HepG2 (cell line): ENCODE data around the gene TLE5. TPM values are rescaled to one million over a fixed set of nuclear protein-coding genes. Genes with fewer than 3 reads are reported as not detected.

Experiments
- MAF1 ChIP-seq: sonication (generic); formaldehyde crosslinking; IDR thresholded peaks from 2 replicates; pipeline ENCODE4 v1.5.0; 2020; ENCODE audit warnings: missing genetic modification reagents, borderline replicate concordance
- NONO ChIP-seq, 2 experiments: fragments of 450-650 bp in 1 of 2; sonication (generic) in 1 of 2; formaldehyde crosslinking in 1 of 2; IDR thresholded peaks in 1 of 2; conservative IDR thresholded peaks in 1 of 2; 2 replicates each; pipeline versions ENCODE4 v1.6.1 to v1.8.0; 2017 to 2022; ENCODE audit warnings: mild to moderate bottlenecking in 1 of 2, missing genetic modification reagents in 1 of 2, moderate library complexity in 1 of 2
- NR3C1 ChIP-seq: sonication (generic); formaldehyde crosslinking; IDR thresholded peaks from 2 replicates; pipeline ENCODE4 v1.4.0; 2020; ENCODE audit warnings: missing genetic modification reagents
- PCBP1 ChIP-seq: fragments of 200-400 bp; formaldehyde crosslinking; IDR thresholded peaks from 2 replicates; pipeline ENCODE4 v1.6.1; 2017; ENCODE audit warnings: mild to moderate bottlenecking, low read depth, low read length, borderline replicate concordance
- PHF20 ChIP-seq: sonication (generic); formaldehyde crosslinking; IDR thresholded peaks from 2 replicates; pipeline ENCODE4 v1.5.0; 2020; ENCODE audit warnings: mild to moderate bottlenecking, missing genetic modification reagents
- ZBTB4 ChIP-seq: sonication (generic); formaldehyde crosslinking; IDR thresholded peaks from 2 replicates; pipeline ENCODE4 v1.4.0; 2020; ENCODE audit warnings: missing genetic modification reagents, mild to moderate bottlenecking, borderline replicate concordance
- ZBTB43 ChIP-seq: sonication (generic); formaldehyde crosslinking; conservative IDR thresholded peaks from 2 replicates; pipeline ENCODE4 v1.4.0; 2020; ENCODE audit warnings: missing genetic modification reagents
- ZNF232 ChIP-seq: sonication (generic); formaldehyde crosslinking; IDR thresholded peaks from 2 replicates; pipeline ENCODE4 v1.4.0; 2020; ENCODE audit warnings: missing genetic modification reagents, borderline replicate concordance
- ZNF367 ChIP-seq: sonication (generic); formaldehyde crosslinking; IDR thresholded peaks from 2 replicates; pipeline ENCODE4 v1.4.0; 2020; ENCODE audit warnings: missing genetic modification reagents, borderline replicate concordance
- ZNF550 ChIP-seq: sonication (generic); formaldehyde crosslinking; IDR thresholded peaks from 2 replicates; pipeline ENCODE4 v1.4.0; 2020; ENCODE audit warnings: mild to moderate bottlenecking, missing genetic modification reagents, borderline replicate concordance
- ZNF704 ChIP-seq: sonication (generic); formaldehyde crosslinking; IDR thresholded peaks from 2 replicates; pipeline ENCODE4 v1.8.1; 2023; ENCODE audit warnings: mild to moderate bottlenecking, inconsistent platforms, moderate library complexity, missing genetic modification reagents, borderline replicate concordance
- ZNF713 ChIP-seq: sonication (generic); formaldehyde crosslinking; IDR thresholded peaks from 2 replicates; pipeline ENCODE4 v1.4.0; 2020; ENCODE audit warnings: mild to moderate bottlenecking, missing genetic modification reagents
- ZNF749 ChIP-seq: sonication (generic); formaldehyde crosslinking; IDR thresholded peaks from 2 replicates; pipeline ENCODE4 v1.8.0; 2022; ENCODE audit warnings: mild to moderate bottlenecking, missing genetic modification reagents, moderate library complexity, borderline replicate concordance
- polyA plus RNA-seq, 8 experiments: library from polyadenylated mRNA; depleted of rRNA in 3 of 8; stranded (reverse) in 7 of 8; unstranded in 1 of 8; fragments of >200 nt; fragmentation: Illumina TruSeq in 4 of 8; extraction: Trizol in 4 of 8; gene quantifications; 2 replicates each; pipeline versions ENCODE4 v1.2.1 to v1.2.3, GENCODE V29; 2011 to 2016; ENCODE audit warnings: low read depth in 4 of 8, missing spikeins in 1 of 8, mixed read lengths in 1 of 8; ENCODE audit not compliant: insufficient read depth in 1 of 8
- total RNA-seq, 5 experiments: library from RNA; depleted of rRNA; stranded (reverse); fragments of >200 nt; fragmentation: Illumina TruSeq; extraction: Trizol; gene quantifications; 2 replicates each; pipeline ENCODE4 v1.2.3, GENCODE V29; 2016; ENCODE audit warnings: low read depth in 1 of 5
- TF ChIP-seq, protein P1 (sequence below): sonication (generic); formaldehyde crosslinking; IDR thresholded peaks from 2 replicates; pipeline ENCODE4 v1.5.0; 2020; ENCODE audit warnings: missing genetic modification reagents
- TF ChIP-seq, protein P2 (sequence below): sonication (generic); formaldehyde crosslinking; IDR thresholded peaks from 2 replicates; pipeline ENCODE4 v1.4.0; 2020; ENCODE audit warnings: missing genetic modification reagents, borderline replicate concordance

The TLE5 gene
- total and polyA plus RNA-seq, 2 of the 13 experiments (the other 11 are each of a cell fraction or from before 2014, with no cell fraction given) = 62.8 to 189 TPM

DNA sequence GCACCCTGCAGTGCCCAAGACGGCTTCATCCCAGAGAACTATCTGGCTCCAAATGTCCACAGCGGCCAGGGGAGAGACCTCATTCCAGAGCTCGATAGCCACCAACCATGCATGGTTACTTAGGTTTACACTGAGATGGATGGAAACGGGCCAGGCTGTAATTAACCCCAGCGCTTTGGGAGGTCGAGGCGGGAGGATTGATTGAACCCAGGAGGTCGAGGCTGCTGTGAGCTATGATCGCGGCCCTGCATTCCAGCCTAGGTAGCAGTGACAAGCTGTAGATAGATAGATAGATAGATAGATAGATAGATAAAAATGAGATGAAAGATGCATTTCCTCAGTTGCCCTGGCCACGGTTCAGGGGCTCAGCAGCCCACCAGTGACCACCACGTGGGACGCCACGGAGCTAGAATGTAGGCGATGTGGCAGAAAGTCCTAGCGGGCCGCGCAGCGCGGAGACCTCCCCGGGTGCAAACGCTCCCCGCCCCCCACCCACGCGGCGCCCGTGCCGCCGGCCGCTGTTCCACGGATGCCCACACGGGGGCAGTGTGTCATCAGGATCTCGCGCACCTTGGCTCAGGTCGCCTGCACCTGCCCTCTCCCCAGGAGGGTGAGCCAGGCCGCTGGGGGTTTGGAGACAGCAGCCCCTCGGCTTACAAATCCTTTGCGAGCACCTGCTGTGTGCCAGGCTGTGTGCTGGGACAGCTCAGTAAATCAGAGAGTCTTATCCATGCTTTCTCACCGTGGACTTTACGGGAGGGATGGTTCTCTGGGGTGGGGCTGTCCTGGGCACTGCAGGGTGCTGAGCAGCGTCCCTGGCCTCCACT lies 13.5 kb upstream of the TLE5 start (continued):
- TF ChIP-seq PCBP1 = no peak
- no peak for TF ChIP-seq ZBTB43 (CRISPR knock-in tag)
- no peak for TF ChIP-seq NONO (IDR thresholded peaks at IDR 0.05)
- TF ChIP-seq NONO (CRISPR knock-in tag; conservative IDR thresholded peaks at IDR 0.05) = no peak
- TF ChIP-seq NR3C1 = no peak
- TF ChIP-seq ZNF550 (CRISPR knock-in tag) = no peak
- TF ChIP-seq ZNF232 = no peak
- TF ChIP-seq, protein P1, sequence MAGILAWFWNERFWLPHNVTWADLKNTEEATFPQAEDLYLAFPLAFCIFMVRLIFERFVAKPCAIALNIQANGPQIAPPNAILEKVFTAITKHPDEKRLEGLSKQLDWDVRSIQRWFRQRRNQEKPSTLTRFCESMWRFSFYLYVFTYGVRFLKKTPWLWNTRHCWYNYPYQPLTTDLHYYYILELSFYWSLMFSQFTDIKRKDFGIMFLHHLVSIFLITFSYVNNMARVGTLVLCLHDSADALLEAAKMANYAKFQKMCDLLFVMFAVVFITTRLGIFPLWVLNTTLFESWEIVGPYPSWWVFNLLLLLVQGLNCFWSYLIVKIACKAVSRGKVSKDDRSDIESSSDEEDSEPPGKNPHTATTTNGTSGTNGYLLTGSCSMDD (CRISPR knock-in tag) = no peak
- TF ChIP-seq ZBTB4 = no peak
- no peak for TF ChIP-seq PHF20
- TF ChIP-seq MAF1 (CRISPR knock-in tag) = no peak
- no peak for TF ChIP-seq ZNF749 (CRISPR knock-in tag)
- TF ChIP-seq, protein P2, sequence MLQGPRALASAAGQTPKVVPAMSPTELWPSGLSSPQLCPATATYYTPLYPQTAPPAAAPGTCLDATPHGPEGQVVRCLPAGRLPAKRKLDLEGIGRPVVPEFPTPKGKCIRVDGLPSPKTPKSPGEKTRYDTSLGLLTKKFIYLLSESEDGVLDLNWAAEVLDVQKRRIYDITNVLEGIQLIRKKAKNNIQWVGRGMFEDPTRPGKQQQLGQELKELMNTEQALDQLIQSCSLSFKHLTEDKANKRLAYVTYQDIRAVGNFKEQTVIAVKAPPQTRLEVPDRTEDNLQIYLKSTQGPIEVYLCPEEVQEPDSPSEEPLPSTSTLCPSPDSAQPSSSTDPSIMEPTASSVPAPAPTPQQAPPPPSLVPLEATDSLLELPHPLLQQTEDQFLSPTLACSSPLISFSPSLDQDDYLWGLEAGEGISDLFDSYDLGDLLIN (CRISPR knock-in tag) = 0 out of 2 replicates have a peak, but pooled peaks have one; percentile 18
- TF ChIP-seq ZNF367 (CRISPR knock-in tag) = no peak
- no peak for TF ChIP-seq ZNF713 (CRISPR knock-in tag)
- no peak for TF ChIP-seq ZNF704 (CRISPR knock-in tag)
